Muscle of arm (tissue), 12 donors: Measurements from ENCODE around the gene GPR137. TPM values are rescaled to one million over a fixed set of nuclear protein-coding genes. Genes with fewer than 3 reads are reported as not detected.

ENCODE experiments used
- polyA plus RNA-seq, 12 donors: library from polyadenylated mRNA; unstranded; fragments of 120-200 nt; gene quantifications; one replicate each; pipeline ENCODE4 v1.2.1, GENCODE V29; 2013; ENCODE audit not compliant: insufficient read length in 12 of 12

GPR137 gene
- polyA plus RNA-seq, 12 donors: 14.1 to 32.9 (median 17.1) TPM; not detected in 1

Other genes with a start within 250 kb of the GPR137 start
- gene FLRT1, start 249.9 kb upstream of the GPR137 start, polyA plus RNA-seq: 1 to 10 TPM in 11 of 12 donors, not detected in 1; 1.8 to 8.4 (median 2.7) TPM
- 100 to 1,000 TPM in 1 of 12 donors, 10 to 100 TPM in 10, not detected in 1; 41.1 to 129 (median 55.2) TPM for gene MACROD1, start 119.7 kb upstream of the GPR137 start, polyA plus RNA-seq
- gene STIP1, start 99.7 kb upstream of the GPR137 start, polyA plus RNA-seq: 100 to 1,000 TPM in 11 of 12 donors, not detected in 1; 119 to 165 (median 139) TPM
- gene FERMT3, start 79.1 kb upstream of the GPR137 start, polyA plus RNA-seq: 10 to 100 TPM in 1 of 12 donors, 1 to 10 TPM in 10, not detected in 1; 5.2 to 16.7 (median 7.5) TPM
- gene TRPT1, start 59.7 kb upstream of the GPR137 start, polyA plus RNA-seq: 100 to 1,000 TPM in 1 of 12 donors, 10 to 100 TPM in 10, not detected in 1; 30.8 to 142 (median 65.8) TPM
- gene NUDT22, start 59.6 kb upstream of the GPR137 start, polyA plus RNA-seq: 10 to 100 TPM in 11 of 12 donors, not detected in 1; 13.1 to 47.0 (median 17.1) TPM
- 10 to 100 TPM in 11 of 12 donors, not detected in 1; 41.1 to 71.1 (median 51.5) TPM for gene DNAJC4, start 55.3 kb upstream of the GPR137 start, polyA plus RNA-seq
- gene VEGFB, start 51.3 kb upstream of the GPR137 start, polyA plus RNA-seq: 100 to 1,000 TPM in 1 of 12 donors, 10 to 100 TPM in 10, not detected in 1; 71.0 to 113 (median 89.8) TPM
- gene FKBP2, start 44.8 kb upstream of the GPR137 start, polyA plus RNA-seq: 100 to 1,000 TPM in 1 of 12 donors, 10 to 100 TPM in 10, not detected in 1; 37.5 to 114 (median 39.5) TPM
- gene PPP1R14B, start 38.9 kb upstream of the GPR137 start, polyA plus RNA-seq: 100 to 1,000 TPM in 11 of 12 donors, not detected in 1; 126 to 218 (median 167) TPM
- gene PLCB3, start 34.3 kb upstream of the GPR137 start, polyA plus RNA-seq: 10 to 100 TPM in 6 of 12 donors, 1 to 10 TPM in 5, not detected in 1; 8.5 to 18.9 (median 10.4) TPM
- gene BAD, start 1.2 kb upstream of the GPR137 start, polyA plus RNA-seq: 10 to 100 TPM in 11 of 12 donors, not detected in 1; 19.3 to 52.4 (median 24.6) TPM
- not detected for gene KCNK4, start 5.5 kb downstream of the GPR137 start, polyA plus RNA-seq
- not detected for gene CATSPERZ, start 14.5 kb downstream of the GPR137 start, polyA plus RNA-seq
- gene ESRRA, start 19.7 kb downstream of the GPR137 start, polyA plus RNA-seq: 10 to 100 TPM in 11 of 12 donors, not detected in 1; 11.9 to 55.5 (median 20.2) TPM
- gene TRMT112, start 31.7 kb downstream of the GPR137 start, polyA plus RNA-seq: 100 to 1,000 TPM in 11 of 12 donors, not detected in 1; 142 to 254 (median 166) TPM
- 100 to 1,000 TPM in 11 of 12 donors, not detected in 1; 107 to 165 (median 124) TPM for gene PRDX5, start 32.3 kb downstream of the GPR137 start, polyA plus RNA-seq
- gene CCDC88B, start 54.4 kb downstream of the GPR137 start, polyA plus RNA-seq: 10 to 100 TPM in 1 of 12 donors, 1 to 10 TPM in 10, not detected in 1; 2.5 to 10.7 (median 3.4) TPM
- 10 to 100 TPM in 11 of 12 donors, not detected in 1; 10.0 to 49.8 (median 11.9) TPM for gene RPS6KA4, start 73.3 kb downstream of the GPR137 start, polyA plus RNA-seq